ENCODE measurements around the gene ANOS1.
"Not testable (repeated sequence)": the region's sequence is repeated elsewhere in the genome, so short reads cannot be mapped to it uniquely, and the experiment has no call there.

ANOS1 gene

DNA sequence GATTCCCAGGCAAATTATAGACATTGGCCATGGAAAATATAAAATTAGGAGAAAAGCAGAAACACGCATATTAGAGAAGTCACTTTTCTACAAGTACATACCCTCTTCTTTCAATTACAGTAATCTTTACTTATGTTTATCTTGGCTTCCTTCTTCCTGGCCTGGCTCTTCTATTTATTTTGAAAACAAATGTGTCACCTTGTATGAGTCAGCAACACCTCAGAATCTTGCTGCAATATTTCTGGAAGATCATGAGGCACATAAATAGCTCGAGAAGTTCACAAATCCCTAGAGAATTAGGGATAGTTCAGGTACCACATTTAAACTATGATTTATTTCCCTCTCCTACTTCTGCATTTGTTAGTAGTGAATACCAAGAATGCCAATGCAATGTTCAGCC, 124.6 kb downstream of the ANOS1 start:
- no peak for DNase-seq

DNA sequence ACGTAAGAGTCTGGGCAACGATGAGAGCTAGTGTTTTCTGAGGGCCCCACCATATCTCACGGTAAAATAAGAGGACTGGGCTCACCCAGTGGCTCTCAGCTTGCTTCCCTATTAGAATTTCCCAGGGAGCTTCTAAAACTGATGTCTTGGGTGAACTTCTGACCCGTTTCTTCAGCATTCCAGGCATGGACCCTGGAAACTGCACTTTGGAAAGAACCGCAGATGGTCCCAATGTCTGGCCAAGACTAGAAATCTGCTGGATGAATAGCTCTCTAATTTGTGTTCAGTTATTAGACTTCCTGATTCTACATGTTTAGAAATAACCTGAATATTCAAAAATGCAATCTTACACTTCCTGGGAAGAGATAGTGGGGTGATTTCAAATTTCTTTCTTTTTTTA, 127.8 kb downstream of the ANOS1 start:
- DNase-seq: no peak

DNA sequence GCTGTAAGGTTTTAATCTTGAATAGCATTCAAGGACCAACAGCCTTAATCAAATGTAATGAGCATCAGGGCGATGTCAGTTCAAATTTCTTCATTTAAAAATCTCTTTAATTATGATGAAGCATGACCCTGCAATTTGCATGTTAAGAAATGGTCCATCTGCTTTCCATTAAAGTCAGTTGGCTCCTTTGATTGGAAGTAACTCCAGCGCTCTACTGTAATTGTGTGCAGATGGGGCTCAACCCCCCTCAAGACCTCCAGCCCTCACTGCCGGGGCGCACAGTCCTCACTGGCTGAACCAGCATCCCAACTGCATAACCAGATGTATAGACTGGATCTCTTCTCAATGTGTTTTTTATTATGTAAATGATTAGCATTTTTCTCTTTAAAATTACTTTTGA, 140.4 kb downstream of the ANOS1 start:
- no peak for DNase-seq

DNA sequence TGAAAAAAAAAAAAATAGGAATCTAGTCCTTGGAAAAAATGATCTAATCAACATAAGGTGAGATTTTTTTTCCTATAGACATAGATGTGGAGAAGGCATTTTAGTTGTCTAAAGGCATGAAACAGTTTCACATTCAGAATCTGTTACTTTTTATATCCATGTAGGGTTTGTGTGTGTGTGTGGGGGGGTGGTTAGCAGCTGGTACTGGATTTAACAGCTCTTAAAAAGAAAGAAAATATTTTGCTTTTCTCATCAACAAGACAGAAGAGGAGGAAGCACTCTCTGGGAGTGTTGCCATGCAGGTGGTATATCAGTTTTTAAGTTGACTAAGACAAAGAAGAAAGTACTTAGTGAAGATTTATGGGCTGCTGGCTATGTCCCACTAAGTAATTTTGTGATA, 145.0 kb downstream of the ANOS1 start:
- DNase-seq: no peak

DNA sequence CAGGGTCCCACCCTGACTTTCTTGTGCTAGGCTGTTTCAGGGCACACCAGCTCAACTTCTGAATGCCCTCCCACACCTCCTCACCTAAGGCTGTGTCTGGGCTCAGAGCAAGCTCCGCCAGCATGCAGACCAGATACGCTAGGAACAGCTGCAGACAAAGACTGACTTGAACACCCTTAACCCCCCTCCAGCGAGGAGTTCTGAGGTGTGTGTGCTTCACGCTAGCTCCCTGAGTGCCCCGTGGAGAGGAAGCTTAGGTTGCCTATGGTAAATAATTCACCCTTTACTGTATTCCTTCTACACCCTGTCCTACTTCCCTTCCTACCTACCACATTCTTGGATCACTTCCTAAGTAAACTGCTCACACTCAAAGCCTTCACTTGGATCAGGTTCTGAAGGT, 152.3 kb downstream of the ANOS1 start:
- no peak for DNase-seq

DNA sequence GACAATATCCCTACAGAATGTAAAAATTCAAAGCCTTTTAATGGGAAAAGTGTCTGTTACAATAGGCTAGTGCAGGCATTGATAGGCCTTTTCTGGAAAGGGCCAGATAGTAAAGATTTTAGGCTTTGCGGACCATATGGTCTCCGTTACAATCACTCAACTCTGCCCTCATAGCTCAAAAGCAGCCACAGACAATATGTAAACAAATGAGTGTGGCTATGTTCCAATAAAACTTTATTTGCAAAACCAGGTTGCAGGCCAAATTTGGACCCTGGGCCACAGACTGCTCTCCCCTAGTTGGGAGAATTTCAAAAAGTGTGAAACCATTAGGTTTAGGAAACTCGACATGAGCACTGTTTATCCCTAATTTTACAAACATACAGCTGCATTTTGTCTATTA, 155.1 kb downstream of the ANOS1 start:
- no peak for DNase-seq

DNA sequence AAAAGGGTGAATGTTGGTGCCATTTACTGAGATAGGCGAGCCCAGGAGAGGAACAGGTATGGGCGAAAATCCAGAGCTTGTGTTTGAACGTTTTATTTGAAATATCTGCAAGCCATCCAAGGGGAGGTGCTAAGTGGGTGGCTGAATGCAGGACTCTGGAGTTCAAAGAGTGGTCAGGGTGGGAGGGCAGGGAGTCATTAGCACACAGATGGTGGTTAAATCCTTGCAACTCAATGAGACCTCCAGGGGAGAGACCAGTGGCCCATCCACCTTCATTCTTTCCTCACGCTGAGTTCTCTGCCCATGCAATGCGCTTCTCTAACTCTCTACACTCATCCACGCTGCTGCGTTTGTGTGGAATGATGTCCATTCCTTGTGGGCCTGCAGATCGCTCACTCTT, 166.2 kb downstream of the ANOS1 start:
- DNase-seq: no peak

DNA sequence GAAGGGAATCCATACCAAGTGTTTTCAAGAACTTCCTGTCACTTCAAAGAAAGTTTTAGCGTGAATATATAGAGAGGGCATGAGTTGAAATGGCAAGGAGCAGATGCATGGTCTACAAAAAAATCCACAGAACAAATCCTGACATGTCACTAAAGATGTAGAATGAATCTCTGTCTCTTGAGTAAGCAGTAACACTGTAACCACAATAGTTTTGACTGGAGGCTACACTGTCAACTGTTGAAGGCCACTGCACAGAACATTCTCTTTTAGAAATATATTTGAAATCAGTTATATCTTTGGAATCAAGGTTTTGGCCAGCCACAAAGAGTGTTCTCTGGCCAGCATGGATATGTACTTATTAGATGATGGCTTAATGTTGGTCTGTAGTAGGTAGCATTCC, 183.5 kb downstream of the ANOS1 start:
- DNase-seq: no peak

DNA sequence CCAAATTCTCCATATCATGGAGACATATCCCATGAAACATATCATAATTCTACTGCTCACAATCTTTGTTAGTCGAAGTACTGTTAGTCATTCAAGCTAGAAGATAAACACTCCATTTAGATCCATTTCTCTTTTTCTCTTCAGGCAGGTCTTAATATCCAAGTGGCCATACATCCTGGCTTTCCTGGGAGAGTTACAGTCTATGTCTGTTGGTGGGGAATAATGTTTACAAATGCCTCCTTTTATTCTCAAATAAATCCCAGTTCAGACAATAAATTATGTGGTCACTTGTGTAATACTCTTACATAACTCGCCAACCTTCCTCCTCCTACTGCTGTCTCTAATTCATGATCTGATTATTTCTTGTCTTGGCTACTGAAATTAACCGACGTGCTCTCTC, 185.2 kb downstream of the ANOS1 start:
- no peak for DNase-seq

DNA sequence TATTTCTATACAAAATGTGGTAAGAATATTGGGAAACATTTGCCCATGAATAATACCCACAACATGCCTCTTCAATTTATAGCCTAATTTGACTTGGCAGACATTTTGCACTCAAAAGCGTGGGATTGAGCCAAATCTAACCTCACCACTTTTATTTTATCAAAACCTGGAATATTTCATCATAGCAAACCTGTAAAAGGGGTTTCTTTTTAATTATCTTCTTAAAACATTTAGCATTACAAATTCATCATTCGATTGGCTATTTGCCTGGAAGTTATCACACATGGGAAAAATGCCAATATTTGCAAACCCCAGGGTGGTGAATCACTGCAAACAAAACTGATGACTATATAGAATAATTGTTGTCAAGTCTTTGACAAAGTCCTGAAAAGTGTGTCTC, 211.1 kb downstream of the ANOS1 start:
- DNase-seq: no peak

DNA sequence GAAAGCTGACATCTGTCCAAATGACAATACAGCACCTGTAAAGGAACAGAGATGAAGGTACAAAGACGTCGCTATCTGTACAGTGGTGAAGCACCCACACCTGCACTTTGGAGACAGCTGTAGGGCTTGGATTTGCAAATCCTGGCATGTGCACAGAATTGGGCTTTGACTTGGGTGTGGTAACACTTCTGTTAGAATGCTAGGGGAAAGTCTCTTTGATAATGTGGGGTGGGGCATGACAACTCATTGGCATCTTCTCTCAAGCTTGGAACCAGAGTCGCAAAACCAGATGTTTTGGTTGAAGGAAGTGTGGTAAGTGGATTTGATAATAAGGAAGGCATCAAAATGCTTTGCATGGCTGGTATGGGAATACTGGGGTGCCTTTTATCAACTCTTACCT, 211.8 kb downstream of the ANOS1 start:
- no peak for DNase-seq

DNA sequence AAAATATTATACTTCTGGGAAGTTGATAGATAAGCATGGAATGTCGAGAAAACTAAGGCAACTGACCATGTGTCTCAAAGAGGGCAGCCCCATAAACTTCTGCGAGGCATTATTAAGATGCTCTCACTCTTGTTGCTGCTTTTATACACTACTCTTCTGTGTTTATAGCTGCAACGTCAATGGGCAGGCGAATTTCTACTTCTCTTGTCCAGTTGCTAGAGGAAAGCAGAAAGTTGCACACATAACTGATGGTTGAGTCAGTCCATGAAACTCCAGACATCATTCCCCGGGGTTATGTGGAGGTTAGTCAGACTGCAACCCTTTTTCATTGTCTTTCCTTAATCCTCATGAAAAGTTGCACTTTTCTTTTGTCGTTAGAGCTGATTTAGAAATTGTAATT, 227.5 kb downstream of the ANOS1 start:
- no peak for DNase-seq

DNA sequence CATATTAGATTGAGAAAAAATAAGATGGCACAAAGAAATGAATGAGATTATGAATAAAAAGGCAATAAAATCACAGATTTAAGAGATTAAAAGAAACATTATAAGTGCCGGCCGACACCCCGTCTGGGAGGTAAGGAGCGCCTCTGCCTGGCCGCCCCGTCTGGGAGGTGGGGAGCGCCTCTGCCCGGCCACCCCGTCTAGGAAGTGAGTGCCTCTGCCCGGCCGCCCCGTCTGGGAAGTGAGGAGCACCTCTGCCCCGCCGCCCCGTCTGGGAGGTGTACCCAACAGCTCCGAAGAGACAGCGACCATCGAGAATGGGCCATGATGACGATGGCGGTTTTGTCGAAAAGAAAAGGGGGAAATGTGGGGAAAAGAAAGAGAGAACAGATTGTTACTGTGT, 229.8 kb downstream of the ANOS1 start:
- not testable (repeated sequence) for DNase-seq

DNA sequence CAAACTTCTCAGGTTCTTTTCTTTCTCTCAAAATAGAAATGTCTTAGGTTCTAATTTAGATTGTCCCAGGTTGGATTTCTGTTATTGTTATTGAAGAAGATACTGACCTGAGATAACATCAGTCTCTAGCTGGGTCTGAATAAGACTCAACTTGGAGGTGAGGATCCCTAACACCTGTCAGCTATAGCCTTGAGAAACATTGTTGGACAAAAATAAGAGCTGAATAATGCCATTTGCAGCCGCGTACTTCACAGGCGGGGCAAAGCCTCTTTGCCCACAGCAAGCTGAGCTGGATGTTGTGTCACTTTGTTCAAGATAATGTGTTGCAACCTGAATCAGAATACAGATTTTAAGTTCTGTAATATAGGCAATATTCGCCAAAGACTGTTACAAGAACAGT, 231.7 kb downstream of the ANOS1 start:
- no peak for DNase-seq

DNA sequence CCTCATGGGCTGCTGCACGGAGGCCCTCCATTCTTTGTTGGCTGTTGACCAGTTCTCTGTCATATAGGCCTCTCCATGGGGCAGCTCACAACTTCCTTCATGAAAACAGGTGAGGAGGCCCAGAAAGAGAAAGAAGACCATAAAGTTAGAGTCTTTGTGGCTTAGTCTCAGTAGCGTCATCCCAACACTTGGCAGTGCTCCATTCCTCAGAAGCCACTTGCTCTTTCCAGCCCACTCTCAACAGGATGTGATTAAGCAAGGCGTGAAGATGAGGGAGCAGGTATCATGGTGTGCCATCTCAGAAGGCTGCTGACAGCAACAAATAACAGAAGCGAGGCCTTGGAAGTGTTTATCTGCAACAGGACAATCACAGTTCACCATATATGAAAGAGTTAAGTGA, 236.9 kb downstream of the ANOS1 start:
- DNase-seq: not testable (repeated sequence)

DNA sequence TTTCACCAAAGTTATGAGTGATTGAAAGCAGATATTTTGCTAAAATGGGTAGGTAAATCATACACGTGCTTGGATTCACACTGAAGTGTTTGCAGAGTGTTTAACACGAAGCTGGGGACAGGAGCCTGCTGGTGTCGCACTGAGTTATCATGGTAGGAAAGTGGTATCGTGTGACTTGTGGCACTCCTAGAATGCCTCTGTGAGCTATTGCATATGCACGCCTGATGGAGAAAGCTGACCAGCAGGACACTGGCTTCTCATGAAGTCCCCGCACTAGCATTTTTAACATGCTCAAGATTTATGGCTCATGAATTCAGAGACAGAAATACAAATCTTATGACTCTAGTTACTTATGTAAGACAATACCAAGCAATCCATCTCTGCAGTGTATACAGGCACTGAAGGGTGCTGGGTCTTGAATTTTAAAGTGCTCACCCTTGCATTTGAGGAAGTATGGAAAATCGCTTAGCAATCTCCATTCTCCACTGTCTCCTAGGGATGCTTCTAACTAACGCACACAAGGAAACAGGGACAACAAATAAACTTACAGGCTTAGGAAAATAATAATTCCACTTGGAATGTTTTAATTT, 247.5 kb downstream of the ANOS1 start:
- DNase-seq: no peak

All from activated naive CD4-positive, alpha-beta T cell treated with anti-CD3 and anti-CD28 coated beads, Interleukin-2, amount 50 U/mL, for 16 hours (primary cell).